Measurements from ENCODE around the gene KRT80. TPM values are rescaled to one million over a fixed set of nuclear protein-coding genes. Genes with fewer than 3 reads are reported as not detected.

Gene KRT80
- polyA plus RNA-seq, 3 donors, result 0.18 to 0.52 (median 0.37) TPM

DNA sequence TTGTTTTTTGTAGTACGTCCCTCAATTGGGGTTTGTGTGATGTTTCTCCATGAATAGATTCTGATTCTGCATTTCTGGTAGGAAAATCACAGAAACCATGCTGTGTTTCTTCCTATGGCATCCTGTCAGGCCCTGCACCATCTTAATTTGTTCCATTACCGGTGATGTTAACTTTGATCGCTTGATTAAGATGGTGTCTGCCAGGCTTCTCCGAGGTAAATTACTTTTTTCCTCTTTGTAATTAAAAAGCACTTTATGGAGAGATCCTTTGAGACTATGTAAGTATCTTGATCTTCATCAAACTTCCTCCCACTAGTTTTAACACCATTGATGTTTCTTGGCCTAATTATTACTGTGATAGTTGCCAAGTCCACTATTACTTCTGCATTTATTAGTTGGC, 26.2 kb upstream of the KRT80 start:
- no CpG with 5 or more reads among the region's 4 CpGs for WGBS (ENCODE audit: insufficient coverage)
- no peak overlapping the region for H2AFZ ChIP-seq (ENCODE audit: insufficient read depth, low read depth, low read length, poor library complexity, severe bottlenecking)
- H3K4me1 Mint-ChIP-seq, result peaks cover 29% of the 10 kb centered on the region
- no peak overlapping the region for H3K27ac Mint-ChIP-seq
- no peak overlapping the region for H3K4me3 ChIP-seq (replicated peaks in 1 of 3; ENCODE audit: low read depth in 2 of 3, low read length in 3 of 3)
- H3K36me3 Mint-ChIP-seq, result no peaks in the 10 kb centered on the region
- no peak overlapping the region for H3K9ac ChIP-seq (ENCODE audit: insufficient read depth, low read length, poor library complexity, severe bottlenecking)
- no peak overlapping the region for H3K27ac ChIP-seq (ENCODE audit: low read depth in 1 of 2, low read length in 2 of 2)
- TF ChIP-seq, protein P1, sequence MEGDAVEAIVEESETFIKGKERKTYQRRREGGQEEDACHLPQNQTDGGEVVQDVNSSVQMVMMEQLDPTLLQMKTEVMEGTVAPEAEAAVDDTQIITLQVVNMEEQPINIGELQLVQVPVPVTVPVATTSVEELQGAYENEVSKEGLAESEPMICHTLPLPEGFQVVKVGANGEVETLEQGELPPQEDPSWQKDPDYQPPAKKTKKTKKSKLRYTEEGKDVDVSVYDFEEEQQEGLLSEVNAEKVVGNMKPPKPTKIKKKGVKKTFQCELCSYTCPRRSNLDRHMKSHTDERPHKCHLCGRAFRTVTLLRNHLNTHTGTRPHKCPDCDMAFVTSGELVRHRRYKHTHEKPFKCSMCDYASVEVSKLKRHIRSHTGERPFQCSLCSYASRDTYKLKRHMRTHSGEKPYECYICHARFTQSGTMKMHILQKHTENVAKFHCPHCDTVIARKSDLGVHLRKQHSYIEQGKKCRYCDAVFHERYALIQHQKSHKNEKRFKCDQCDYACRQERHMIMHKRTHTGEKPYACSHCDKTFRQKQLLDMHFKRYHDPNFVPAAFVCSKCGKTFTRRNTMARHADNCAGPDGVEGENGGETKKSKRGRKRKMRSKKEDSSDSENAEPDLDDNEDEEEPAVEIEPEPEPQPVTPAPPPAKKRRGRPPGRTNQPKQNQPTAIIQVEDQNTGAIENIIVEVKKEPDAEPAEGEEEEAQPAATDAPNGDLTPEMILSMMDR (IDR thresholded peaks at IDR 0.05), result no peak
- H3K9me3 Mint-ChIP-seq, result peaks cover 0 to 2% (median 0%) of the 10 kb centered on the region in 7 donors
- H3K36me3 ChIP-seq (replicated peaks in 1 of 2; ENCODE audit: control insufficient read depth in 1 of 2, insufficient read depth in 2 of 2, low read length in 2 of 2), result no peaks in the 10 kb centered on the region
- H3K79me2 ChIP-seq (ENCODE audit: insufficient read depth, low read length), result no peaks in the 10 kb centered on the region
- peaks cover 8 to 22% (median 18%) of the 10 kb centered on the region in 3 donors for H3K27me3 Mint-ChIP-seq (ENCODE audit: low read depth in 3 of 3)
- H3K4me3 Mint-ChIP-seq, result no peak overlapping the region
- peaks cover 16 to 23% of the 10 kb centered on the region in 2 donors for H3K4me1 ChIP-seq (ENCODE audit: control insufficient read depth in 1 of 2, insufficient read depth in 2 of 2, low read length in 2 of 2)
- H4K20me1 ChIP-seq (ENCODE audit: insufficient read depth, low read length), result no peaks in the 10 kb centered on the region
- peaks cover 0 to 5% of the 10 kb centered on the region in 2 donors for H3K27me3 ChIP-seq (ENCODE audit: control insufficient read depth in 2 of 2, insufficient read depth in 2 of 2, low read length in 2 of 2)
- no peaks in the 10 kb centered on the region for H3K9me3 ChIP-seq (replicated peaks in 1 of 2; ENCODE audit: control insufficient read depth in 1 of 2, insufficient read depth in 1 of 2, low read length in 2 of 2)
- DNase-seq, result no peak
- intact Hi-C loops (cut with micrococcal nuclease), result loop anchor here in 1 of 2 donors (5.0 kb wide), 1 partner anchor 109 kb away; no protein-coding TSS in a partner anchor
- no peak overlapping the region for H3K4me2 ChIP-seq (replicated peaks; ENCODE audit: extremely low read depth, low read length, poor library complexity, severe bottlenecking)

DNA sequence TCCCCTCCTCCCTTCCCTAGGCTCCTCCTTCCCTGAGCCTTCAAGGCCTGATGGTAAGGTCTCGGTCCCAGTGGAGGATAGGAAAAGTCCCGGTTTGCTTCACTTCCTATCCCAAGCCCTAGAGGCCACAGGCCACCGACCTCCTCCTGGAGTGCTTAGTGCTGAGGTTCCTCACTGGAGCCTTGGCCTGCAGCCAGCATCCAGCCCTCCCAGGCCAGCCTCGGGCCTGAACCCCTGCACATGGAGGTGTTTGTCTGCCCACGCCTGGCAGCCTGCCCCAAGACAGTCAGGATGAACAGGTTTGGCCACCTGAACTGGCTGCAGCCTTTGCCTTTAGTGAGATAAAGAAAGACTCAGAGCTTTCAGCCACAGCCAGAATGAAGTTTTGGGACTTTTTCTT, 25.4 kb upstream of the KRT80 start:
- intact Hi-C loops (cut with micrococcal nuclease), result loop anchor here in 1 of 2 donors (2.0 to 5.0 kb wide), 2 partner anchors 60 to 110 kb away; no protein-coding TSS in a partner anchor
- Histone ChIP-seq H3K4me1 (ENCODE audit: control insufficient read depth in 1 of 2, insufficient read depth in 2 of 2, low read length in 2 of 2) (peaks cover 16 to 26% of the 10 kb centered on the region in 2 donors), H3K4me3 (replicated peaks in 1 of 3; ENCODE audit: low read depth in 2 of 3, low read length in 3 of 3) (no peak overlapping the region), H3K79me2 (ENCODE audit: insufficient read depth, low read length) (no peaks in the 10 kb centered on the region), H3K4me2 (replicated peaks; ENCODE audit: extremely low read depth, low read length, poor library complexity, severe bottlenecking) (no peak overlapping the region), H3K27ac (ENCODE audit: low read depth in 1 of 2, low read length in 2 of 2) (no peak overlapping the region), H3K9ac (ENCODE audit: insufficient read depth, low read length, poor library complexity, severe bottlenecking) (no peak overlapping the region), H3K9me3 (replicated peaks in 1 of 2; ENCODE audit: control insufficient read depth in 1 of 2, insufficient read depth in 1 of 2, low read length in 2 of 2) (no peaks in the 10 kb centered on the region), H2AFZ (ENCODE audit: insufficient read depth, low read depth, low read length, poor library complexity, severe bottlenecking) (no peak overlapping the region), H3K27me3 (ENCODE audit: control insufficient read depth in 2 of 2, insufficient read depth in 2 of 2, low read length in 2 of 2) (peaks cover 0 to 5% of the 10 kb centered on the region in 2 donors), H3K36me3 (replicated peaks in 1 of 2; ENCODE audit: control insufficient read depth in 1 of 2, insufficient read depth in 2 of 2, low read length in 2 of 2) (no peaks in the 10 kb centered on the region), H4K20me1 (ENCODE audit: insufficient read depth, low read length) (no peaks in the 10 kb centered on the region)
- Mint-ChIP-seq H3K4me1 (peaks cover 32% of the 10 kb centered on the region), H3K27me3 (ENCODE audit: low read depth in 3 of 3) (peaks cover 8 to 18% (median 16%) of the 10 kb centered on the region in 3 donors), H3K36me3 (no peaks in the 10 kb centered on the region), H3K4me3 (no peak overlapping the region), H3K9me3 (no peaks in the 10 kb centered on the region), H3K27ac (no peak overlapping the region)
- TF ChIP-seq, protein P1 (IDR thresholded peaks at IDR 0.05), result no peak
- DNase-seq, result no peak
- WGBS (ENCODE audit: insufficient coverage), result 50% methylated on average over 2 of the region's 5 CpGs
